ENCODE measurements around the gene MINK1. TPM values are rescaled to one million over a fixed set of nuclear protein-coding genes. Genes with fewer than 3 reads are reported as not detected.
A peak's percentile ranks its signal among the peaks of the same experiment; 100 is the strongest.

MINK1 gene
- total and polyA plus RNA-seq, 10 of the 15 experiments (the other 5 are each of a cell fraction or from before 2014, with no cell fraction given), result 0.08 to 55.6 (median 15.0) TPM

GRCh38 chr17:4796552-4796920 lies 36.6 kb upstream of the MINK1 start (continued):
- TF ChIP-seq PRDM15 (CRISPR knock-in tag; IDR thresholded peaks at IDR 0.05), result no peak
- no peak for TF ChIP-seq ZBTB33 (IDR thresholded peaks at IDR 0.05)
- TF ChIP-seq CUX1 (IDR thresholded peaks at IDR 0.05; ENCODE audit: insufficient replicate concordance, low read depth, low read length), result no peak
- TF ChIP-seq PBX3 (IDR thresholded peaks at IDR 0.05; ENCODE audit: insufficient replicate concordance, low read depth, low read length), result no peak
- TF ChIP-seq NKRF (conservative IDR thresholded peaks at IDR 0.05), result peak; percentile 17; the same call in 1 of the 2 replicates
- TF ChIP-seq BMI1 (IDR thresholded peaks at IDR 0.05; ENCODE audit: borderline replicate concordance), result no peak
